PFSK-1 (cell line): Measurements from ENCODE around the gene C10orf120.

Source experiments
- FOXP2 ChIP-seq: optimal IDR thresholded peaks from 2 replicates; pipeline ENCODE3; 2011; ENCODE audit warnings: borderline replicate concordance, control low read depth, inconsistent platforms; ENCODE audit not compliant: insufficient read depth; ENCODE audit errors: extremely low read length, extremely low read depth
- POLR2AphosphoS5 ChIP-seq: IDR thresholded peaks from 2 replicates; pipeline ENCODE4 v1.6.1; 2012; ENCODE audit warnings: low read depth, mild to moderate bottlenecking, control low read depth, low read length, moderate library complexity
- REST ChIP-seq, 2 experiments: IDR thresholded peaks; 2 replicates each; pipeline versions ENCODE4 v1.6.1 to v1.8.0; 2011 to 2012; ENCODE audit warnings: low read depth in 2 of 2, low read length in 2 of 2, control low read depth in 1 of 2, inconsistent platforms in 1 of 2, mild to moderate bottlenecking in 1 of 2, moderate library complexity in 1 of 2; ENCODE audit not compliant: insufficient read depth in 1 of 2
- SIN3A ChIP-seq: IDR thresholded peaks from 2 replicates; pipeline ENCODE4 v1.6.1; 2012; ENCODE audit warnings: mild to moderate bottlenecking, low read length, moderate library complexity, borderline replicate concordance; ENCODE audit not compliant: insufficient read depth
- TAF1 ChIP-seq: IDR thresholded peaks from 2 replicates; pipeline ENCODE4 v1.6.1; 2012; ENCODE audit warnings: low read length, control low read depth, borderline replicate concordance; ENCODE audit not compliant: insufficient read depth

Gene C10orf120

GRCh38 chr10:122738031-122738430 lies 38.4 kb upstream of the C10orf120 start:
- no peak for TF ChIP-seq SIN3A
- TF ChIP-seq FOXP2 = no peak

- TF ChIP-seq TAF1 = no peak
These were observed 34.5 kb upstream of the C10orf120 start for GRCh38 chr10:122733931-122734665.

- TF ChIP-seq FOXP2 = no peak
- TF ChIP-seq TAF1 = no peak
- TF ChIP-seq POLR2AphosphoS5 = no peak
- TF ChIP-seq REST (IDR thresholded peaks at IDR 0.05; ENCODE audit: insufficient read depth in 1 of 2, low read depth in 2 of 2, low read length in 2 of 2) = no peak
- TF ChIP-seq SIN3A = no peak
These were observed 33.8 kb upstream of the C10orf120 start for GRCh38 chr10:122733443-122733842.

- TF ChIP-seq REST (IDR thresholded peaks at IDR 0.05; ENCODE audit: insufficient read depth in 1 of 2, low read depth in 2 of 2, low read length in 2 of 2) (no peak), SIN3A (no peak), FOXP2 (no peak), TAF1 (no peak), POLR2AphosphoS5 (no peak)
These were observed 30.6 kb upstream of the C10orf120 start for GRCh38 chr10:122730238-122730637.

GRCh38 chr10:122729126-122729525 lies 29.5 kb upstream of the C10orf120 start:
- TF ChIP-seq POLR2AphosphoS5 (no peak), REST (IDR thresholded peaks at IDR 0.05; ENCODE audit: insufficient read depth in 1 of 2, low read depth in 2 of 2, low read length in 2 of 2) (no peak), TAF1 (no peak), SIN3A (no peak), FOXP2 (no peak)

- TF ChIP-seq REST (IDR thresholded peaks at IDR 0.05; ENCODE audit: insufficient read depth in 1 of 2, low read depth in 2 of 2, low read length in 2 of 2) = peak in 1 of 2 experiments; percentile 79; a peak in 2 of 4 replicates
- TF ChIP-seq SIN3A = no peak
- no peak for TF ChIP-seq POLR2AphosphoS5
- no peak for TF ChIP-seq FOXP2
- no peak for TF ChIP-seq TAF1
These were observed 27.8 kb upstream of the C10orf120 start for GRCh38 chr10:122727426-122727825.
